Measurements from ENCODE around the gene THBS3.
"Not testable (repeated sequence)": the region's sequence is repeated elsewhere in the genome, so short reads cannot be mapped to it uniquely, and the experiment has no call there.

THBS3 gene

DNA sequence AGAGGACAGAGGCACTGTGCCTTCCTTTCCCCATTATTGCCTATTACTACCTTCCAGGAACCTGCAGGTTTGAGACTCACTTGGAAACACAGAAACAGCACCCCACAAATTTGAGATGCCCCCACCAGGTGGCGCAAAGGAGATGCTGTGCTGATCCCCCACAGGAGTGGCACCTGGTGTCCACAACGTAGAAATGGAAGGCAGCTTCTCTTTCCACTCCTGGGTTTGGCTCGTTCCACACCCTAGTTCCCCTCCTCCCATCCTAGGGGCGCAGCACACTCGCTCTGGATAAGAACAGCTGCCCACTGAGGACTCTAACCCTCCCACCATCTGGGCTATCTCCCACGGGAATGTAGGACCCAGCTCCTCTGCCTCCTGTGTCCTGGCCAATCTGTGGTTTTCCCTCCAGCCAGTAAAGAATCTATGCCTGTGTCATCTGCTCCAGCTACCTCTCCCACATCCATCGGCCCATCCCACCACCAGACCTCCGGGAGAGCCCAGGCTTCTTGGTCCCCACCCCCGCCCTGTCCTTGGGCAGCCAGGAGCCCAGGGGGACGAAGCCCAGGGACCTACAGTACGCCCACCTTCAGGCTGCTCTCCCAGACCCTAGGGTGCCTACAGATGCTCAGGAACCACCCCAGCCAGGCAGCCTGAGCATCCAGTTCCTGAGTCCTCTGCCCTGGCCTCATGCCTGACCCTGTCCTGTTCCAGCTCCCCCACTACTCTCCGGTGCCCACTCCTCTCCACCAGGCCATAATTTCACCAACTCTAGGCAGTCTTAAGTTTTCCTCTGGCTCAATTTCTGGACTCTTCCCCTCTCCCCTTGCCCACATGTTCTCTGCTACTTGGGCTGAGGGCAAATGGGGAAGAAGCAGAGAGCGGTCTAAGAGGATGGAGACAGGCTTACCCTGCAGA is 549 bp downstream of the THBS3 start:
- DNase-seq (ENCODE audit: low spot score) = peak; percentile 85

DNA sequence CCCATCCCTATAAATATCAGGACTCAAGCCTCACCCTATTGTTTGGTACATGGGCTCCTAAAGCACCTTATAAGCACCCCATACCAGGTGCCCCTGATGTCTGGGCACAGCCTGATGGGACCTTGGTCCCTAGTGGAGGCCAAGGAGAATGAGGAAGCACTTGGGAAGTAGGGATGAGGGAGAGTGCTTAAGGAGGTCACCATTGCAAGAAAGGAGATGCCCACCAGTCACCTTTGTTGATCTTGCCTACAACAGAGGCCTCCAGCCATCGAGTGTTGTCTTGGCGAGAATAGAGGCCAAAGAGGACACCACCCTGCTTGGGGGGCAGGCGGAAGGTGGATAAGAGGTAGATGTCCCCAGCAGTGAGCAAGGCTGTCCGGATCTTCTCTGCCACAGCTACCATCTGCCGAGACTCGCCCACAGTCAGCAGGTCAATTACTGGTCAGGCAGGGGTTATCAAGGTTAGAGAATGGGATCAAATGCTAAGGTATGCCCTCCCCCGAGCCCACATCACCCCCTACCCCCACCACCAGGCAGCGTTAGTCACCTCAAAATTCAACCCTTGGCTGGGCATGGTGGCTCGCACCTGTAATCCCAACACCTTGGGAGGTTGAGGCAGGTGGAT is 1.6 kb downstream of the THBS3 start:
- no peak for DNase-seq (ENCODE audit: low spot score)

DNA sequence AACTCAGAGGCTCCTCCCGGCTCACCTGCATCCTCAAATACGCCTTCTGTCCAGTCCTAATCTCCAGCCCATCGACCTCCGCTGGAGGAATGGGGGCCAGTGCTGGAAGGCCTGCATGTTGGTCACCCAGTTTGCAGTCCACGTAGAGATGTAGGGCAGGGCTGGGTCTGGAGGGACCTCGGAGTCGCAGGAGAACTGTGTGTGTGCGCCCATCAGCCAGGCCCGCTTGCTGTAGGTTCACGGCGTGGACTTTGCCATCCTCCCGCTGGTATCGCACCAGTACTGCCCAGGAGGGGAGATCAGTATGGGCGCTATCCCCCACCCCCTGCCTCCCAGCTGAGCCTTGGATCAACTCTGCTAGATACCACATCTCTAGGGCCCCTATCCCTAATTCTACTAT is 2.7 kb downstream of the THBS3 start:
- no peak for DNase-seq (ENCODE audit: low spot score)

DNA sequence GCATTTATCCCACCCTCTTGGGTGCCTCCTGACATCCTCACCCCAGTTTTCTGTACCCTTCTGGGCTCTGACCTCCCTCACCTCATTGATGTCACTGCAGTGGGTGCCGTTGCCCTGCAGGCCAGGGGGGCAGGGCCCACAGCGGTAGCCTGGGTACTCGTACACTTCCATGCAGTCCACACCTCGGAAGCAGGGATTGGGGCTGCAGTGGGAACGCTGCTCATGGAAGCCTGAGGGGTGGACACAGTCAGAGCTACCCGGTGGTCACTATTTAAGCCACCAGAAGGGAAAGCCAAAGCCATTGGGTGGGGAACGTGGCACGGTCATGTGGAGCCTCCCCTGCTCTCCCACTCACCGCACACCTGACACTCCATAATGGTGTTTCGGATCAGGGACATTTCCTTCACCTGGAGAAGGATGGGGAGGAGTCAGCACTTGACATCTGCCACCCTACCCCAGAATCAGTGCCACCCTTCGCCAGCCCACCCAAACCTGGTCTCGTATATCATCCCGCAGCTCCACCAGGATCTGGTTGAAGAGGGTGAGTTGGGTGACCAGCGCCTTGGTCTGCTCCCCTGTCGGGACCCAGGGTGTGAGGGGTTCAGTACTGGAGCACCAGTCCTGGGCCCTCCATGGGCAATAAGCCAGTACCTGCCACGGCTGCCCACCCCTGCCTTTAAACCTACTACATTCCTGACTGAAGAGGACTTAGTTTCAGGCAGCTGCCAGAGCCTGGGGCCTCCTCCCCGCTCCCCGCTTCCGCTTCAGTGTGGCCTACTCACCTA is 4.8 kb downstream of the THBS3 start:
- no peak for DNase-seq (ENCODE audit: low spot score)

DNA sequence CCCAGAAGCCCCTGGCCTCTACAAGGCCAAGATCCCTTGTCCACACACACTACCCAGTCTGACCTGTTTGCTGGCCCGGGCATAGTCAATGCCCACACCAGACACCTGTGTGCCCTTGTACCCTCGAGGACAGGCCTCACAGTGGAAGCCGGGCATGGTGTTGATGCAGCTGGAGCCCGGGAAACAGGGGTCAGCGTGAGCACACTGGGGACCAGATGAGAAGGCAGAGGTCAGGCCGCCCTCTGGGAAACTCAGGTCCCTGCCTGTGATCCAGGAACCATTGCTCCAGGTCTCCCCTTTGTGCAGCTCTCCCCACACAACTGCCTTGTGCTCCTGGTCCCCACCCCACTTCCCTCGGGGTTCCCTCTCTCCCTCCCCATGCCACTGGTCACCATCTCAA is 5.5 kb downstream of the THBS3 start:
- DNase-seq (ENCODE audit: low spot score) = no peak

DNA sequence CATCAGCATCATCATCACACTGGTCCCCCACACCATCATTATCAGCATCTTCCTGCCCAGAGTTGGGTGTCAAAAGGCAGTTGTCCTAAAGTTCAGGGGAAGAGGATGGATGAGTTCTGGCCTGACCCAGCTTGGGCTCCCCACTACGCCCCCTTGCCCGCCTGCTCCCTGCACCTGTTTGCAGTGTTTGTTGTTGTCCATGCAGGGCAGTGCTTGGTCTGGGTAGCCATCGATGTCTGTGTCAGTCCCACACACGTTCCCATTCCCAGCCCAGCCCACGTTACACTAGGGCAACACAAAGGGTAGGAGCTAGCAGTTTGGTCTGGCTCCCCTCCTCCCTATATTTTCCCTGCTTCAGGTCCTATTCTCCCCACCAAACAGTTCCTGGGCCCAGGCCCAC is 6.8 kb downstream of the THBS3 start:
- DNase-seq (ENCODE audit: low spot score) = no peak

DNA sequence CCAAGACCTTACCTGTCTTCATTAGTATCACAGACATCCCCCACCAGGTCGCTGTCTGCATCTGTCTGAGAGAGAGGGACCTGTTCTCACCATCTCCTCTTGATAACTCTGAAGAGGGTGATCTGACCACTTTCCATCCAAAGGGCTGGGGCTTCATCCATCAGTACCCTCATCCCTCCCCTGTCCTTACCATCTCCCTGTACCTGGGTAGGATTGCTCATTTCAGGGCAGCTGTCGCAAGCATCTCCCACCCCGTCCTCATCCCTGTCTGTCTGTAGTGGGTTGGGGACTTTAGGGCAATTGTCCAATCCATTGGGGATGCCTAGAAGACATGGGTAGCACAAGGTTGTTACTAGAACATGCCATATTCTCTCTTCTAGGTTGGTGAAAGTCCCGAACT is 7.9 kb downstream of the THBS3 start:
- no peak for DNase-seq (ENCODE audit: low spot score)

DNA sequence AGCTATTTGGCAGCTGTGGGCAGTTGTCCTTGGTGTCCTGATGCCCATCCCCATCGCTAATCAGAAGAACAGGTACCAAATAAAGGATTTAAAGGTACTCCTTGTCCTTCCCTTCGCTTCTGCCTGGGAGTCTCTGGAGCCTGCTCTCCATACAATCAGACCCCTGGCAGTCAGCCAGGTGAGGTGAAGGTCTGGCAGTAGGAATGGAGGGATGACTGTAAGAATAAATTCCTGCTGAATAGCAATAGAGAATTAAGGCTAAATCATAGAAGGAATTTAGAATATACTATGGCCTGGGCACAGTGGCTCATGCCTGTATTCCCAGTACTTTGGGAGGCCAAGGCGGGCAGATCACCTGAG is 9.2 kb downstream of the THBS3 start:
- no peak for DNase-seq (ENCODE audit: low spot score)

DNA sequence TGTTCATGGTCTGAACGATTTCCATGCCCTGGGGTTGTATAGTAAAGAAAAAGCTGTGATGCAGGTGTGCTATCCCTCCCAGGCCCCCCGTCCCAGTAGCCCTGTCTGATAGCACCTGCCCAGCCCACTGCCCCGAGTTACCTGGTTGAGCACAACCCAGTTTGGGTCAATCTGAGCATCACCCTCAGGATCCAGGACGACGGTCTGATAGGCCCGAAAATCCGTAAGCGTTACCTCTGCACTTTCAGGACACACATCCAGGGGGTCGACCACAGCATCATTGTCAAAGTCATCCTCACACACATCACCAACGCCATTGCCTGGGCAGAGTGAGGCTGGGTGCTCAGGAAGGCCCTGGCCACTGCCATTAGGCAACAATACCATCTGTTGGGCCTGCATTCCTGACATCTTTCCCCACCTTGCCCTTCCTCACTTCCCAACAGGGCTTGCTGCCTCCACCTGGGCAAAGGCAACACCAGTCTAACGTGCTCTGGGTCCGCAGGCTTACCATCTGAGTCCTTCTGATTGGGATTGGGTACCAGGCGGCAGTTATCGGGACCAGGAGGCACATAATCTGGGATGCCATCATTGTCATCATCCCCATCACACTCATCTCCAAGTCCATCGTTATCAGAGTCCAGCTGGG is 9.7 kb downstream of the THBS3 start:
- DNase-seq (ENCODE audit: low spot score) = no peak

DNA sequence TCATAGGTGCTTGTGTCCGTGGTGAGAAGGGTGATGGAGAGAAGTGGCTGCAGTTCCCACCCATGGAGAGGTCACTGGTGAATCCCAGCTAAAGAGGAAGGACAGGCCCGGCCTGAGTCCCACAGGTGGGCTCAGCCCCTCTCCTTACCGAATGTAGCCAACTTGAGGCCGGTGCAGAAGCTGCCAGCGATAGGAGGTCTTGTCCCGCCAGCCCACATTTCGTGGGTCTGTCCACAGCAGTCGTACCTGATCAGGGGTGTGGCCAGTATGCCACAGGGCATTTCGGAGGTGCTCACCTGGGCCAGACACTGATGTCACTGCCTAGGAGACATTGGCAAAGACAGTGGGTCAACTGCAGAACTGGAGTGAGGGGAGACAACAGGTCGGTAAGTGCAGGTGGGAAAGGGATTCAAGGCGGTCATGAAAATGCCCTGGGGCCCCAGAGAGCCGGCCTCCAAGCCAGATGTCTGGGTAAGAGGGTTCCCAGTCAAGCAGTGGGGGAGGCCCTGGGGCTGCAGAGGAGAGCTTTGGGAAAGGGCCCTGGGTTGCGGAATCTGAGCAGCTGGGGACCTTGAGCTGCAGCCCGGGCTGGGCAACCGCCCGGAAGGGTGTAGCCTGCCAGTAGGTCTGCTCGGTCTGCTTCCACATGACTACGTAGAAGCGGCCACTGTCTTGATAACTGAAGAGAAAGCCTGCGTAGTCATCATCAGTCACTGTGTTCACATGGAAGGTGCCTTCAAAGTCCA is 10.6 kb downstream of the THBS3 start:
- no peak for DNase-seq (ENCODE audit: low spot score)

DNA sequence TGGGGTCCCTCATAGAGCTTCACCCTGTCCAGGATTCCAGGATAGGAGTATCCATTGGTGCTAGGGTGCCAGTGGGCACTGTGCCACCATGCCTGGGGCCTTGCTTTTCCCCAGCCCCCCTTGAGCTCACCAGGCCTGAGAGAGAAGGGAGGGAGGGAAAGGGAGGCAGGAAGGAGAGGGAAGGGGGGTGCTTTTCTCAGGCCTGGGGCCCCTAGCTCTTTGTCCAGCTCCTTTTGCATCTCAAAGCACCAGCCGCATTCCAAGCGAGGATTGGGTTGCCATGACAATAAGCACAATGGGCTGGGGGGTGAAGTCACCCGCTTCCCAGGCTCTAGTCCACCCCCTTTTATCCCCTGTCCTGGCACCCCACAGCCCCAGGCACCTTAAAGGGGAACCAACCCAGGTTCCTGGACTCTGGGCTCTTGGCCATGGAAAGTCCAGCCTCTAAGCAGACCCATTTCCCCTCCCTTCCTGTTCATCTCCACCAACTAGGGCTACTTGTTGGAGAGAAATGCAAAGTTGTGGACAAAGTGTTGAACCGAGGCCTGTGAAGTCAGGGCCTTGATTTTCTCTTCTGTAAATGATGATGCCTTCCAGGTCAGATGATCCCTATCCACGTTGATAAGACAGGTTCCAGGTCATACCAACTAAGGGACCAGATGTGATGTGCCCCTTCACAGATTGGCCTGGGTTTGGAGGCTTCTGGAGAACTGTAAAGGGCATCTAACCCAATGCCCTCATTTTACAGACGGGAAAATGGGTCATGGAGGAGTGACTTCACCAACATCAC is 11.4 kb downstream of the THBS3 start:
- DNase-seq (ENCODE audit: low spot score) = no peak

DNA sequence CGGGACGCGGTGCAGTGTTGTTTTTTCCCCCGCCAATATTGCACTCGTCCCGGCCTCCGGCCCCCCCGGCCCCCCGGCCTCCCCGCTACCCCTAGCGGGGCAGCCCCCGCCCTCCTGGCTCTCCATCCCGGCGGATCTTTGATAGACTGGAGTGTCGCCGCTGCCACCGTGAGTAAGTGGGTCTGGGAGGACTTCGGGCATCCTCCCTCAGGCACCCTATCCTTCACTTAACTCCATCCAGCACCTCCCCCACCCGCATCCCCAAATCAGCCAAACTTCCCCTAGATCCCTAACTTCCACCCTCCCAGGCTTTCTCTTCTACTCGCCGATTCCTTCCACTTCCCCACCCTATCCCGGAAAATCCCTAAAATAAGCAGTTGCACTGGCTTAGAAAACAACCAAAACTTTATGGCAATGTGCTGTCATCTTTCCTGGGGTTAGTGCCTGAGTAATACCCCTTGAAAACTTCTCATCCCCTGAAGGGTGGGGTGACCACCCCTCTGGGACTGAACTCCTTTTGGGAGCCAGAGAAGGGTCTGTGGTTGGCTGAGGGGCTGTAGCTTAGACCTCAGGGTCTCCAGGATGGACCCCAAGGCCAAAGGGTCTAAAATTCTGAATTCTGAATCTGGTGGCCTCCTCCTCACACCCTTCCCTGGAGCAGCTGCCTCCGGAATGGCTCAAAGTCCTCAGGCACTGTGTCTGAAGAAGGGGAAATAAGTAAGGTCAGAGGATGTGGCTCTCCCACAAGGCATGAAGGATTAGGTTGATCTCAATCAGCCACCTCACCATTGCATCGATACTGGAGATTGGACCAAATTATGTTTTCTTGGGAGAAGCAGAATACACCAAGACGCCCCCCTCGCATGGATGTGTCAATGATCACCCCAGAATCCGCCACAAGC is 12.2 kb downstream of the THBS3 start:
- no peak for DNase-seq (ENCODE audit: low spot score)

DNA sequence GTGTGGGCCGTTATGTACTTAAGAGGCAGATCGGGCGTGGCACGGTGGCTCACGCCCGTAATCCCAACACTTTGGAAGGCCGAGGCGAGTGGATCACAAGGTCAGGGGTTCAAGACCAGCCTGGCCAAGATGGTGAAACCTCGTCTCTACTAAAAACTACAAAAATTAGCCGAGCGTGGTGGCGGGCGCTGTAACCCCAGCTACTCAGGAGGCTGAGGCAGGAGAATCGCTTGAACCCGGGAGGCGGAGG is 13.8 kb downstream of the THBS3 start:
- DNase-seq (ENCODE audit: low spot score) = not testable (repeated sequence)

DNA sequence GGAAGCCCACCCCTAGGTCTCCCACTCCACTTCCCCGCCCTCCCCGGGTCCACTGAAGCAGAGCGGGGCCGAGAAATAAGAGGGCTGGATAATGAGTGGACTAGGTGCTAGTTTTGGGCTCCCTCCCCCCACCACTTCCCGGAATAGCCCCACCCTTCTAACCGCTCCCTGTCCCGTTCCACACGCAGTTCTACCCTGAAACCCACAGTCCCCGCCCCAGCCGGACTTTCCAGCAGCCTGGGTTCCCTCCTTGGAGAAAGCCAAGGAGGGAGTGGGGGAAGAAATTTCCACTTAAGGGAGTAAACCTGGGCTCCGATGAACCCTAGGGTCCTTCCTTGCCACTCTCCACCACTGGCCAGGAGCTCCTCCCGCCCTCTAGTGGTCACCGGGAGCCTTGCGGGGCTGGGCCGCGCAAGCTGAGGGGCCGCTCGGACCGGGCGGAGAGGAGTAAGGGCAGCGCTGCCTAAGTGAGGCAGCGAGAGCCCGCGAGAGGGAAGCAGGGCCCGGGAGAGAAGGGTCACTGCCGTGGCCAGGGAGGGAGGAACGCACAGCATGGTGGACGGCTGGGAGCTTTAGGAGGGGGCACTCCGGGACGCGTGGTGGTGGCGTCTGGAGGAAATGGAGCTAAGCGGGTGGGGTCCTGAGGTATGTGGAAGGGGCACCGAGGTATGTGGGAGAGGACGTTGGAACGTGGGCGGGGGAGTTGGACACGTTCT is 14.3 kb downstream of the THBS3 start:
- DNase-seq (ENCODE audit: low spot score) = peak; percentile 97

DNA sequence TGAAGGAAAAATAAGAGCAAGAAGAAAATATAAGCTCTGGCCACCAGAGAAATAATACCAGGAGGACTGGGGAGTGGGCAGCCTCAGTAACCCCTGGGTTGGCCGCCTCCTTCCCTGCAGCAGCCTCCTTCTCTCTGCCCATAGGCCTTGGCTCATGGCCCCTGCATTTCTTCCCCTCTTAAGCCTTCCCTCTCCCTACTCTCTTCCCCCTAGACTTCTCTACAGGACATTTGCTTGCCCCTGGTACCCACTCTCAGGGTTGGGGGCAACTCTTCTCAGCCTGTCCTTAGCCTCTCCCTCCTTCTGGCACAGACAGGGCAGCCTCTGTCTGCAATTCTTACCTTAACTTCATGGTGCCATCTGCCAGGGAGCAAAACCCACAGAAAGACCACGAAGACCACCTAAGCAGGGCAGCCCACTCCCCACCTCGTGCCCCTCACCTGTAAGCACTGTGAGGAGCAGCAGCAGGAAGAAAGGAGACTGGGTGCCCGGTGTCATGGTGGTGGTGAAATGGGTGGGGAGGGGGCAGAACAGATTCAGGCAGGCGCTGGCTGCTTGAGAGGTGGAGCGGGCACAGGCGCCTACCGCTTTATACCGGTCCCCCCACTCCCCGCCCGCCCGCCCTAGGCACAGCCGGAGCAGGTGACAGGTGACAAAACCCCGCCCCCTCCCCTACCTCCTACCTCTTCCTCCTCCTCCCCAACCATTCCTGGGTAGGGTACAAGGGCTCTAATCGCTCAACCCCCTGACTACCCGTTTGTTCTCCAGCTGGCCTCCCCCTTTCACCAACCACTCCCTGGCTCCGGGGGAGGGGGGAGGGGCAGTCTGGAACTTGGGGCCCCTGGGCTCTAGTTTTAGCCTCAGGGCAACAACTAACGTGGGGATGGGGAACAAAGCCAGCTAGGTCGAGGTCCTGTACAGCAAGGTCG is 15.1 kb downstream of the THBS3 start:
- DNase-seq (ENCODE audit: low spot score) = peak; percentile 85

DNA sequence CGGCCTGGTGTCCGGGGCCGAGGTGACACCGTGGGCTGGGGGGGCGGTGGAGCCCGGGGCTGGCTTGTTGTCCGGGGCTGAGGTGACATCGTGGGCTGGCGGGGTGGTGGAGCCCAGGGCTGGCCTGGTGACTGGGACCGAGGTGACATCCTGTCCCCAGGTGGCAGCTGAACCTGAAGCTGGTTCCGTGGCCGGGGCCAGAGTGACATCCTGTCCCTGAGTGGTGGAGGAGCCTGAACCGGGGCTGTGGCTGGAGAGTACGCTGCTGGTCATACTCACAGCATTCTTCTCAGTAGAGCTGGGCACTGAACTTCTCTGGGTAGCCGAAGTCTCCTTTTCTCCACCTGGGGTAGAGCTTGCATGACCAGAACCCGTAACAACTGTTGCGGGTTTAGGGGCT is 15.8 kb downstream of the THBS3 start:
- DNase-seq (ENCODE audit: low spot score) = peak; percentile 58

DNA sequence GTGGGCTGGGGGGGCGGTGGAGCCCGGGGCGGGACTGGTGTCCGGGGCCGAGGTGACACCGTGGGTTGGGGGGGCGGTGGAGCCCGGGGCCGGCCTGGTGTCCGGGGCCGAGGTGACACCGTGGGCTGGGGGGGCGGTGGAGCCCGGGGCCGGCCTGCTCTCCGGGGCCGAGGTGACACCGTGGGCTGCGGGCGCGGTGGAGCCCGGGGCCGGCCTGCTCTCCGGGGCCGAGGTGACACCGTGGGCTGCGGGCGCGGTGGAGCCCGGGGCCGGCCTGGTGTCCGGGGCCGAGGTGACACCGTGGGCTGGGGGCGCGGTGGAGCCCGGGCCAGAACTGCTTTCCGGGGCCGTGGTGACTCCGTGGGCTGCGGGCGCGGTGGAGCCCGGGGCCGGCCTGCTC is 17.8 kb downstream of the THBS3 start:
- DNase-seq (ENCODE audit: low spot score) = not testable (repeated sequence)

DNA sequence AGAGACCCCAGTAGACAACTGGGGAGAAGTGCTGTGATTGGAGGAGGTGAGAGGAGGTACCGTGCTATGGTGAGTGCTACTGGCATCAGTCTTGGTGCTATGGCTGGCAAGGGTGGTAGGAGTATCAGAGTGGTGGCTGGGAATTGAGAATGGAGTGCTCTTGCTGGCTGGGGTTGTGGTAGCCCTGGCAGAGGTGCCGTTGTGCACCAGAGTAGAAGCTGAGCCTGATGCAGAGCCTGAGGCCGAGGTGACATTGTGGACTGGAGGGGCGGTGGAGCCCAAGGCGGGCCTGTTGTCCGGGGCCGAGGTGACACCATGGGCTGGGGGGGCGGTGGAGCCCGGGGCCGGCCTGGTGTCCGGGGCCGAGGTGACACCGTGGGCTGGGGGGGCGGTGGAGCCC is 19.4 kb downstream of the THBS3 start:
- DNase-seq (ENCODE audit: low spot score) = no peak

All from kidney tubule cell (primary cell).